ENCODE data around the gene PTPA.
"Not testable (repeated sequence)": the region's sequence is repeated elsewhere in the genome, so short reads cannot be mapped to it uniquely, and the experiment has no call there.

Gene PTPA

GRCh38 chr9:129128689-129129088 is 17.5 kb downstream of the PTPA start:
- DNase-seq (ENCODE audit: low spot score), result no peak
- Histone ChIP-seq H3K27ac (replicated peaks; ENCODE audit: low read length) (no peak overlapping the region), H3K14ac (ENCODE audit: low read length) (no peak overlapping the region), H4K8ac (ENCODE audit: low read depth, low read length) (no peak overlapping the region), H3K23ac (ENCODE audit: low read depth, low read length, poor library complexity) (no peak overlapping the region), H3K36me3 (replicated peaks in 1 of 2; ENCODE audit: control insufficient read depth in 2 of 2, insufficient read depth in 2 of 2, low read length in 2 of 2) (peaks cover 24 to 75% of the 10 kb centered on the region in 2 donors), H3K9ac (ENCODE audit: low read depth, low read length, poor library complexity) (no peak overlapping the region), H4K91ac (ENCODE audit: low read depth, low read length, poor library complexity) (no peak overlapping the region), H3K4ac (ENCODE audit: low read length) (peak overlapping the region; percentile 72), H3K9me3 (replicated peaks in 1 of 2; ENCODE audit: control insufficient read depth in 2 of 2, insufficient read depth in 1 of 2, low read depth in 1 of 2, low read length in 2 of 2) (no peaks in the 10 kb centered on the region), H2BK5ac (ENCODE audit: low read length) (no peak overlapping the region), H2AFZ (ENCODE audit: low read length) (no peak overlapping the region), H3K4me2 (ENCODE audit: insufficient read depth, low read length, poor library complexity, severe bottlenecking) (no peak overlapping the region), H3K4me3 (ENCODE audit: low read length in 2 of 2) (no peak overlapping the region), H3K18ac (ENCODE audit: low read length) (no peak overlapping the region), H2BK120ac (ENCODE audit: low read depth, low read length) (no peak overlapping the region), H3K27me3 (ENCODE audit: control insufficient read depth in 3 of 3, insufficient read depth in 3 of 3, low read depth in 1 of 3, low read length in 3 of 3) (no peaks in the 10 kb centered on the region), H3K79me1 (ENCODE audit: low read depth, low read length) (no peaks in the 10 kb centered on the region), H2BK15ac (ENCODE audit: low read length) (peak overlapping the region; percentile 50), H2BK12ac (ENCODE audit: low read length) (no peak overlapping the region), H3K4me1 (ENCODE audit: control insufficient read depth in 2 of 2, insufficient read depth in 1 of 2, low read depth in 1 of 2, low read length in 2 of 2) (peaks cover 16% of the 10 kb centered on the region in 2 donors), H2AK5ac (ENCODE audit: low read depth, low read length) (peak overlapping the region; percentile 36)
- WGBS, 2 donors (ENCODE audit: extremely low coverage in 2 of 2, insufficient read length in 2 of 2, insufficient replicate concordance in 1 of 2), result no CpG with 5 or more reads among the region's 5 CpGs

GRCh38 chr9:129130271-129130670 is 19.1 kb downstream of the PTPA start:
- Histone ChIP-seq H3K36me3 (replicated peaks in 1 of 2; ENCODE audit: control insufficient read depth in 2 of 2, insufficient read depth in 2 of 2, low read length in 2 of 2) (peaks cover 26 to 74% of the 10 kb centered on the region in 2 donors), H3K4me1 (ENCODE audit: control insufficient read depth in 2 of 2, insufficient read depth in 1 of 2, low read depth in 1 of 2, low read length in 2 of 2) (peaks cover 16% of the 10 kb centered on the region in 2 donors)
- not testable (repeated sequence) for H2AK5ac ChIP-seq (ENCODE audit: low read depth, low read length); H4K8ac ChIP-seq (ENCODE audit: low read depth, low read length); H3K9ac ChIP-seq (ENCODE audit: low read depth, low read length, poor library complexity); H3K9me3 ChIP-seq (replicated peaks in 1 of 2; ENCODE audit: control insufficient read depth in 2 of 2, insufficient read depth in 1 of 2, low read depth in 1 of 2, low read length in 2 of 2); H4K91ac ChIP-seq (ENCODE audit: low read depth, low read length, poor library complexity); H2BK12ac ChIP-seq (ENCODE audit: low read length); H3K18ac ChIP-seq (ENCODE audit: low read length); DNase-seq (ENCODE audit: low spot score); H3K27me3 ChIP-seq (ENCODE audit: control insufficient read depth in 3 of 3, insufficient read depth in 3 of 3, low read depth in 1 of 3, low read length in 3 of 3); H3K23ac ChIP-seq (ENCODE audit: low read depth, low read length, poor library complexity); H2BK120ac ChIP-seq (ENCODE audit: low read depth, low read length); H3K79me1 ChIP-seq (ENCODE audit: low read depth, low read length); H2BK15ac ChIP-seq (ENCODE audit: low read length); H3K14ac ChIP-seq (ENCODE audit: low read length); H2AFZ ChIP-seq (ENCODE audit: low read length); H3K4me3 ChIP-seq (ENCODE audit: low read length in 2 of 2); H3K4ac ChIP-seq (ENCODE audit: low read length); H3K27ac ChIP-seq (replicated peaks; ENCODE audit: low read length); H2BK5ac ChIP-seq (ENCODE audit: low read length); H3K4me2 ChIP-seq (ENCODE audit: insufficient read depth, low read length, poor library complexity, severe bottlenecking)
- no CpG with 5 or more reads among the region's 7 CpGs for WGBS, 2 donors (ENCODE audit: extremely low coverage in 2 of 2, insufficient read length in 2 of 2, insufficient replicate concordance in 1 of 2)

GRCh38 chr9:129130791-129131190 is 19.6 kb downstream of the PTPA start:
- no CpG with 5 or more reads among the region's 3 CpGs for WGBS, 2 donors (ENCODE audit: extremely low coverage in 2 of 2, insufficient read length in 2 of 2, insufficient replicate concordance in 1 of 2)

DNA sequence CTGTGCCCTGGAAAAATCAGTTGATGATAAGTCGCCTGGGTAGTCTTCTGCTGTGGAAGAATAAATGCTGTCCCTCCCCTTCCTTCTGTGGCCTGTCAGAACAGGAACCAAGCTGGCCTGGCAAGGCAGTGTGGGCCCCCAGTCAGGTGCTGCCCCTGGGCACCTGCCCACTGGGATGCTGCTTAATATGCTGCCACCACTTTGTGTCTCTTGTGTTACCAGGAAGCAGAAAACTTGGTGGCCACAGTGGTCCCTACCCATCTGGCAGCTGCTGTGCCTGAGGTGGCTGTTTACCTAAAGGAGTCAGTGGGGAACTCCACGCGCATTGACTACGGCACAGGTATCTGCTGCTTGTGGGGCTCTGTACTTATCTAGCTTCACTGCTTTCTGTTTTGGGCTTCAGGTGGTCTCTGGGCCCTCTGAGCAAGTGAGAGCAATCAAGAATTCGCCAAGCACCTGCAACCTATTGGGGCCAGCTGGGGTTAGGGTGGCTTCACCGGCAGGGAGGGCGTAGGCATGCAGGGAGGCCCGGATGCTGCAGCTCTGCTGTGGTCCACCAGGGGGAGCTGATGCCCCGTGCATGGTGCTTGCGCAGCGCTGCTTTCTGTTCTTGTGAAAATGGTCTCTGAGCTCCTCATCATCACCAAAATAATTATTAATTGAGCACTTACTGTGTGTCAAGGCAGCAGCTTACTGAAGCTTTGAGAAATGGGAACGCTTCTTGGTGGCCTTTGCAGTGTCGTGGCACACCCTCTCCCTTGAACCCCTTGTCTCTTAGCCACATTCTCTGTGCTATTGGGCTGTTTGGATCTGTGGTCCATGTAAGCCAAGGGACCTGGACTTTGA is 20.3 kb downstream of the PTPA start:
- Histone ChIP-seq H2AFZ (ENCODE audit: low read length) (no peak overlapping the region), H3K36me3 (replicated peaks in 1 of 2; ENCODE audit: control insufficient read depth in 2 of 2, insufficient read depth in 2 of 2, low read length in 2 of 2) (peaks cover 28 to 80% of the 10 kb centered on the region in 2 donors), H3K27ac (replicated peaks; ENCODE audit: low read length) (peak overlapping the region; percentile 16), H3K9ac (ENCODE audit: low read depth, low read length, poor library complexity) (no peak overlapping the region), H3K4me3 (ENCODE audit: low read length in 2 of 2) (no peak overlapping the region), H2AK5ac (ENCODE audit: low read depth, low read length) (peak overlapping the region; percentile 63), H3K4me2 (ENCODE audit: insufficient read depth, low read length, poor library complexity, severe bottlenecking) (no peak overlapping the region), H3K9me3 (replicated peaks in 1 of 2; ENCODE audit: control insufficient read depth in 2 of 2, insufficient read depth in 1 of 2, low read depth in 1 of 2, low read length in 2 of 2) (no peaks in the 10 kb centered on the region), H2BK12ac (ENCODE audit: low read length) (no peak overlapping the region), H4K8ac (ENCODE audit: low read depth, low read length) (no peak overlapping the region), H2BK120ac (ENCODE audit: low read depth, low read length) (no peak overlapping the region), H3K27me3 (ENCODE audit: control insufficient read depth in 3 of 3, insufficient read depth in 3 of 3, low read depth in 1 of 3, low read length in 3 of 3) (no peaks in the 10 kb centered on the region), H3K14ac (ENCODE audit: low read length) (no peak overlapping the region), H2BK5ac (ENCODE audit: low read length) (peak overlapping the region; percentile 22), H4K91ac (ENCODE audit: low read depth, low read length, poor library complexity) (no peak overlapping the region), H3K23ac (ENCODE audit: low read depth, low read length, poor library complexity) (peak overlapping the region; percentile 37), H3K4ac (ENCODE audit: low read length) (no peak overlapping the region), H3K4me1 (ENCODE audit: control insufficient read depth in 2 of 2, insufficient read depth in 1 of 2, low read depth in 1 of 2, low read length in 2 of 2) (peaks cover 10 to 14% of the 10 kb centered on the region in 2 donors), H2BK15ac (ENCODE audit: low read length) (no peak overlapping the region), H3K79me1 (ENCODE audit: low read depth, low read length) (no peaks in the 10 kb centered on the region), H3K18ac (ENCODE audit: low read length) (no peak overlapping the region)
- WGBS, 2 donors (ENCODE audit: extremely low coverage in 2 of 2, insufficient read length in 2 of 2, insufficient replicate concordance in 1 of 2), result no CpG with 5 or more reads among the region's 13 CpGs
- DNase-seq (ENCODE audit: low spot score), result no peak

More at GRCh38 chr9:129130791-129131190, 19.6 kb downstream of the PTPA start:
- Histone ChIP-seq H3K9ac (ENCODE audit: low read depth, low read length, poor library complexity) (no peak overlapping the region), H2AK5ac (ENCODE audit: low read depth, low read length) (no peak overlapping the region), H2BK15ac (ENCODE audit: low read length) (no peak overlapping the region), H3K79me1 (ENCODE audit: low read depth, low read length) (no peaks in the 10 kb centered on the region), H2BK12ac (ENCODE audit: low read length) (no peak overlapping the region), H3K18ac (ENCODE audit: low read length) (no peak overlapping the region), H3K27ac (replicated peaks; ENCODE audit: low read length) (peak overlapping the region; percentile 16), H2BK5ac (ENCODE audit: low read length) (no peak overlapping the region), H3K4me3 (ENCODE audit: low read length in 2 of 2) (no peak overlapping the region), H3K23ac (ENCODE audit: low read depth, low read length, poor library complexity) (peak overlapping the region; percentile 37), H4K91ac (ENCODE audit: low read depth, low read length, poor library complexity) (no peak overlapping the region), H3K14ac (ENCODE audit: low read length) (no peak overlapping the region), H3K9me3 (replicated peaks in 1 of 2; ENCODE audit: control insufficient read depth in 2 of 2, insufficient read depth in 1 of 2, low read depth in 1 of 2, low read length in 2 of 2) (no peaks in the 10 kb centered on the region), H3K27me3 (ENCODE audit: control insufficient read depth in 3 of 3, insufficient read depth in 3 of 3, low read depth in 1 of 3, low read length in 3 of 3) (no peaks in the 10 kb centered on the region), H2AFZ (ENCODE audit: low read length) (no peak overlapping the region), H3K4me2 (ENCODE audit: insufficient read depth, low read length, poor library complexity, severe bottlenecking) (no peak overlapping the region), H4K8ac (ENCODE audit: low read depth, low read length) (no peak overlapping the region), H3K36me3 (replicated peaks in 1 of 2; ENCODE audit: control insufficient read depth in 2 of 2, insufficient read depth in 2 of 2, low read length in 2 of 2) (peaks cover 24 to 75% of the 10 kb centered on the region in 2 donors), H3K4me1 (ENCODE audit: control insufficient read depth in 2 of 2, insufficient read depth in 1 of 2, low read depth in 1 of 2, low read length in 2 of 2) (peaks cover 14 to 16% of the 10 kb centered on the region in 2 donors), H3K4ac (ENCODE audit: low read length) (no peak overlapping the region), H2BK120ac (ENCODE audit: low read depth, low read length) (no peak overlapping the region)
- no peak for DNase-seq (ENCODE audit: low spot score)
